HepG2 (cell line): ENCODE results near the gene FAM83D. TPM values are rescaled to one million over a fixed set of nuclear protein-coding genes. Genes with fewer than 3 reads are reported as not detected.
A peak's percentile ranks its signal among the peaks of the same experiment; 100 is the strongest.

Experiments
- BORCS8-MEF2B ChIP-seq: sonication (generic); formaldehyde crosslinking; IDR thresholded peaks from 2 replicates; pipeline ENCODE4 v1.8.0; 2022; ENCODE audit warnings: mild to moderate bottlenecking, missing genetic modification reagents
- KAT8 ChIP-seq: IDR thresholded peaks from 2 replicates; pipeline ENCODE4 v1.6.1; 2016; ENCODE audit warnings: missing genetic modification reagents, missing compliant biosample characterization
- KDM5B ChIP-seq: sonication (generic); formaldehyde crosslinking; IDR thresholded peaks from 2 replicates; pipeline ENCODE4 v1.4.0; 2020; ENCODE audit warnings: missing genetic modification reagents, mild to moderate bottlenecking, borderline replicate concordance
- REXO4 ChIP-seq: sonication (generic); formaldehyde crosslinking; IDR thresholded peaks from 2 replicates; pipeline ENCODE4 v1.8.0; 2022; ENCODE audit warnings: missing genetic modification reagents, mild to moderate bottlenecking, borderline replicate concordance
- SP4 ChIP-seq: sonication (generic); formaldehyde crosslinking; IDR thresholded peaks from 2 replicates; pipeline ENCODE4 v1.8.1; 2023; ENCODE audit warnings: mild to moderate bottlenecking, missing genetic modification reagents
- ZBTB38 ChIP-seq: sonication (generic); formaldehyde crosslinking; IDR thresholded peaks from 2 replicates; pipeline ENCODE4 v1.5.1; 2020; ENCODE audit warnings: mild to moderate bottlenecking, missing genetic modification reagents
- ZNF432 ChIP-seq: sonication (generic); formaldehyde crosslinking; IDR thresholded peaks from 2 replicates; pipeline ENCODE4 v1.5.0; 2020; ENCODE audit warnings: missing genetic modification reagents, mild to moderate bottlenecking, borderline replicate concordance
- ZNF44 ChIP-seq: sonication (generic); formaldehyde crosslinking; IDR thresholded peaks from 2 replicates; pipeline ENCODE4 v1.5.1; 2020; ENCODE audit warnings: mild to moderate bottlenecking, missing genetic modification reagents
- ZNF550 ChIP-seq: sonication (generic); formaldehyde crosslinking; IDR thresholded peaks from 2 replicates; pipeline ENCODE4 v1.4.0; 2020; ENCODE audit warnings: mild to moderate bottlenecking, missing genetic modification reagents, borderline replicate concordance
- ZNF552 ChIP-seq: sonication (generic); formaldehyde crosslinking; IDR thresholded peaks from 2 replicates; pipeline ENCODE4 v1.9.0; 2022; ENCODE audit warnings: missing genetic modification reagents, mild to moderate bottlenecking, borderline replicate concordance
- ZNF761 ChIP-seq: sonication (generic); formaldehyde crosslinking; conservative IDR thresholded peaks from 2 replicates; pipeline ENCODE4 v1.4.0; 2020; ENCODE audit warnings: mild to moderate bottlenecking, missing genetic modification reagents
- ZNF768 ChIP-seq: sonication (generic); formaldehyde crosslinking; IDR thresholded peaks from 2 replicates; pipeline ENCODE4 v1.4.0; 2020; ENCODE audit warnings: missing genetic modification reagents
- polyA plus RNA-seq, 8 experiments: library from polyadenylated mRNA; depleted of rRNA in 3 of 8; stranded (reverse) in 7 of 8; unstranded in 1 of 8; fragments of >200 nt; fragmentation: Illumina TruSeq in 4 of 8; extraction: Trizol in 4 of 8; gene quantifications; 2 replicates each; pipeline versions ENCODE4 v1.2.1 to v1.2.3, GENCODE V29; 2011 to 2016; ENCODE audit warnings: low read depth in 4 of 8, missing spikeins in 1 of 8, mixed read lengths in 1 of 8; ENCODE audit not compliant: insufficient read depth in 1 of 8
- total RNA-seq, 5 experiments: library from RNA; depleted of rRNA; stranded (reverse); fragments of >200 nt; fragmentation: Illumina TruSeq; extraction: Trizol; gene quantifications; 2 replicates each; pipeline ENCODE4 v1.2.3, GENCODE V29; 2016; ENCODE audit warnings: low read depth in 1 of 5
- TF ChIP-seq, protein P1 (sequence below): sonication (generic); formaldehyde crosslinking; IDR thresholded peaks from 2 replicates; pipeline ENCODE4 v1.5.0; 2020; ENCODE audit warnings: missing genetic modification reagents
- TF ChIP-seq, protein P2 (sequence below), 2 experiments: sonication (generic) in 1 of 2; formaldehyde crosslinking in 1 of 2; IDR thresholded peaks; 2 replicates each; pipeline versions ENCODE4 v1.6.1 to v1.9.0; 2014 to 2022; ENCODE audit warnings: antibody characterized with exemption in 1 of 2, borderline replicate concordance in 1 of 2, inconsistent platforms in 1 of 2, low read depth in 1 of 2, missing genetic modification reagents in 1 of 2
- TF ChIP-seq, protein P3 (sequence below): sonication (generic); formaldehyde crosslinking; IDR thresholded peaks from 2 replicates; pipeline ENCODE4 v1.8.0; 2022; ENCODE audit warnings: mild to moderate bottlenecking, missing genetic modification reagents, moderate library complexity
- TF ChIP-seq, protein P4 (sequence below): sonication (generic); formaldehyde crosslinking; IDR thresholded peaks from 2 replicates; pipeline ENCODE4 v1.5.1; 2020; ENCODE audit warnings: mild to moderate bottlenecking, moderate library complexity, missing genetic modification reagents
- TF ChIP-seq, protein P5 (sequence below): sonication (generic); formaldehyde crosslinking; IDR thresholded peaks from 2 replicates; pipeline ENCODE4 v1.8.1; 2022; ENCODE audit warnings: mild to moderate bottlenecking, missing genetic modification reagents

Gene FAM83D
- total and polyA plus RNA-seq, 2 of the 13 experiments (the other 11 are each of a cell fraction or from before 2014, with no cell fraction given) = 51.4 to 64.0 TPM

DNA sequence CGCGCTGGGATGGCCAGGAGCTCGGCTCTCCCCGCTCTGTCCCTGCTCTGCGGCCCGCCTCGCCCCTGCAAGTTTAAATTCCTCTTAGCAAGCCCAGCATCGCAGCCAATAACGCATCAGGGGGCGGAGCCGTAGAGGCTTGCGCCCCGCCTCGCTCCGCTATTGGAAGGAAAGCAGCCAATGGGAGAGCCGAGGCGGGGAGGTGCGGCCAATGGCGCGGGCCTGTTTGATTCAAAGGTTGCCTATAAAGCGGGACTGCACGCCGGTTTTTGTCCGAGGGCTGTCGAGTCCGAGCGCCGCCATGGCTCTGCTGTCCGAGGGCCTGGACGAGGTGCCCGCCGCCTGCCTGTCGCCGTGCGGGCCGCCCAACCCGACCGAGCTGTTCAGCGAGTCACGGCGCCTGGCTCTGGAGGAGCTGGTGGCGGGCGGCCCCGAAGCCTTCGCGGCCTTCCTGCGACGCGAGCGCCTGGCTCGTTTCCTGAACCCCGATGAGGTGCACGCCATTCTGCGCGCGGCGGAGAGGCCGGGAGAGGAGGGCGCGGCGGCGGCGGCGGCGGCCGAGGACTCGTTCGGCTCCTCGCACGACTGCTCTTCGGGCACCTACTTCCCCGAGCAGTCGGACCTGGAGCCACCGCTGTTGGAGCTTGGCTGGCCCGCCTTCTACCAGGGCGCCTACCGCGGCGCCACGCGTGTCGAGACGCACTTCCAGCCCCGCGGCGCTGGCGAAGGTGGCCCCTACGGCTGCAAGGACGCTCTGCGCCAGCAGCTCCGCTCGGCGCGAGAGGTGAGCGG, at the start of gene FAM83D (continued):
- TF ChIP-seq ZNF550 (CRISPR knock-in tag) (no peak; the same call in 1 of the 2 replicates), ZNF761 (peak; percentile 26; the same call in 1 of the 2 replicates), BORCS8-MEF2B (CRISPR knock-in tag) (peak; percentile 100), KAT8 (peak; percentile 90), ZNF552 (CRISPR knock-in tag) (0 out of 2 replicates have a peak, but pooled peaks have one; percentile 63), REXO4 (CRISPR knock-in tag) (peak; percentile 92; the same call in 1 of the 2 replicates), KDM5B (peak; percentile 99), ZBTB38 (CRISPR knock-in tag) (peak; percentile 93), ZNF44 (CRISPR knock-in tag) (peak; percentile 94), ZNF768 (CRISPR knock-in tag) (peak; percentile 75), SP4 (CRISPR knock-in tag) (peak; percentile 99), ZNF432 (CRISPR knock-in tag) (no peak)
- TF ChIP-seq, protein P1, sequence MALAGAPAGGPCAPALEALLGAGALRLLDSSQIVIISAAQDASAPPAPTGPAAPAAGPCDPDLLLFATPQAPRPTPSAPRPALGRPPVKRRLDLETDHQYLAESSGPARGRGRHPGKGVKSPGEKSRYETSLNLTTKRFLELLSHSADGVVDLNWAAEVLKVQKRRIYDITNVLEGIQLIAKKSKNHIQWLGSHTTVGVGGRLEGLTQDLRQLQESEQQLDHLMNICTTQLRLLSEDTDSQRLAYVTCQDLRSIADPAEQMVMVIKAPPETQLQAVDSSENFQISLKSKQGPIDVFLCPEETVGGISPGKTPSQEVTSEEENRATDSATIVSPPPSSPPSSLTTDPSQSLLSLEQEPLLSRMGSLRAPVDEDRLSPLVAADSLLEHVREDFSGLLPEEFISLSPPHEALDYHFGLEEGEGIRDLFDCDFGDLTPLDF (CRISPR knock-in tag) = peak; percentile 77
- TF ChIP-seq, protein P2, sequence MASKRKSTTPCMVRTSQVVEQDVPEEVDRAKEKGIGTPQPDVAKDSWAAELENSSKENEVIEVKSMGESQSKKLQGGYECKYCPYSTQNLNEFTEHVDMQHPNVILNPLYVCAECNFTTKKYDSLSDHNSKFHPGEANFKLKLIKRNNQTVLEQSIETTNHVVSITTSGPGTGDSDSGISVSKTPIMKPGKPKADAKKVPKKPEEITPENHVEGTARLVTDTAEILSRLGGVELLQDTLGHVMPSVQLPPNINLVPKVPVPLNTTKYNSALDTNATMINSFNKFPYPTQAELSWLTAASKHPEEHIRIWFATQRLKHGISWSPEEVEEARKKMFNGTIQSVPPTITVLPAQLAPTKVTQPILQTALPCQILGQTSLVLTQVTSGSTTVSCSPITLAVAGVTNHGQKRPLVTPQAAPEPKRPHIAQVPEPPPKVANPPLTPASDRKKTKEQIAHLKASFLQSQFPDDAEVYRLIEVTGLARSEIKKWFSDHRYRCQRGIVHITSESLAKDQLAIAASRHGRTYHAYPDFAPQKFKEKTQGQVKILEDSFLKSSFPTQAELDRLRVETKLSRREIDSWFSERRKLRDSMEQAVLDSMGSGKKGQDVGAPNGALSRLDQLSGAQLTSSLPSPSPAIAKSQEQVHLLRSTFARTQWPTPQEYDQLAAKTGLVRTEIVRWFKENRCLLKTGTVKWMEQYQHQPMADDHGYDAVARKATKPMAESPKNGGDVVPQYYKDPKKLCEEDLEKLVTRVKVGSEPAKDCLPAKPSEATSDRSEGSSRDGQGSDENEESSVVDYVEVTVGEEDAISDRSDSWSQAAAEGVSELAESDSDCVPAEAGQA (IDR thresholded peaks at IDR 0.05; ENCODE audit: low read depth) = no peak; the same call in none of the 2 replicates
- TF ChIP-seq, protein P2 (CRISPR knock-in tag; IDR thresholded peaks at IDR 0.05; ENCODE audit: borderline replicate concordance) = no peak
- TF ChIP-seq, protein P3, sequence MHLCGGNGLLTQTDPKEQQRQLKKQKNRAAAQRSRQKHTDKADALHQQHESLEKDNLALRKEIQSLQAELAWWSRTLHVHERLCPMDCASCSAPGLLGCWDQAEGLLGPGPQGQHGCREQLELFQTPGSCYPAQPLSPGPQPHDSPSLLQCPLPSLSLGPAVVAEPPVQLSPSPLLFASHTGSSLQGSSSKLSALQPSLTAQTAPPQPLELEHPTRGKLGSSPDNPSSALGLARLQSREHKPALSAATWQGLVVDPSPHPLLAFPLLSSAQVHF = peak; percentile 59; the same call in 1 of the 2 replicates
- TF ChIP-seq, protein P4, sequence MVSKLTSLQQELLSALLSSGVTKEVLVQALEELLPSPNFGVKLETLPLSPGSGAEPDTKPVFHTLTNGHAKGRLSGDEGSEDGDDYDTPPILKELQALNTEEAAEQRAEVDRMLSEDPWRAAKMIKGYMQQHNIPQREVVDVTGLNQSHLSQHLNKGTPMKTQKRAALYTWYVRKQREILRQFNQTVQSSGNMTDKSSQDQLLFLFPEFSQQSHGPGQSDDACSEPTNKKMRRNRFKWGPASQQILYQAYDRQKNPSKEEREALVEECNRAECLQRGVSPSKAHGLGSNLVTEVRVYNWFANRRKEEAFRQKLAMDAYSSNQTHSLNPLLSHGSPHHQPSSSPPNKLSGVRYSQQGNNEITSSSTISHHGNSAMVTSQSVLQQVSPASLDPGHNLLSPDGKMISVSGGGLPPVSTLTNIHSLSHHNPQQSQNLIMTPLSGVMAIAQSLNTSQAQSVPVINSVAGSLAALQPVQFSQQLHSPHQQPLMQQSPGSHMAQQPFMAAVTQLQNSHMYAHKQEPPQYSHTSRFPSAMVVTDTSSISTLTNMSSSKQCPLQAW = peak; percentile 85
- TF ChIP-seq, protein P5, sequence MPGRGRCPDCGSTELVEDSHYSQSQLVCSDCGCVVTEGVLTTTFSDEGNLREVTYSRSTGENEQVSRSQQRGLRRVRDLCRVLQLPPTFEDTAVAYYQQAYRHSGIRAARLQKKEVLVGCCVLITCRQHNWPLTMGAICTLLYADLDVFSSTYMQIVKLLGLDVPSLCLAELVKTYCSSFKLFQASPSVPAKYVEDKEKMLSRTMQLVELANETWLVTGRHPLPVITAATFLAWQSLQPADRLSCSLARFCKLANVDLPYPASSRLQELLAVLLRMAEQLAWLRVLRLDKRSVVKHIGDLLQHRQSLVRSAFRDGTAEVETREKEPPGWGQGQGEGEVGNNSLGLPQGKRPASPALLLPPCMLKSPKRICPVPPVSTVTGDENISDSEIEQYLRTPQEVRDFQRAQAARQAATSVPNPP = peak; percentile 99
